Left hindlimb (tissue), 1 donor: ENCODE data around the gene C9orf78.
A peak's percentile ranks its signal among the peaks of the same experiment; 100 is the strongest.
"Not testable (repeated sequence)": the region's sequence is repeated elsewhere in the genome, so short reads cannot be mapped to it uniquely, and the experiment has no call there.

Source experiments
- DNase-seq: peaks from one replicate; pipeline ENCODE4 v3.0.0-alpha.2; 2018

The C9orf78 gene

DNA sequence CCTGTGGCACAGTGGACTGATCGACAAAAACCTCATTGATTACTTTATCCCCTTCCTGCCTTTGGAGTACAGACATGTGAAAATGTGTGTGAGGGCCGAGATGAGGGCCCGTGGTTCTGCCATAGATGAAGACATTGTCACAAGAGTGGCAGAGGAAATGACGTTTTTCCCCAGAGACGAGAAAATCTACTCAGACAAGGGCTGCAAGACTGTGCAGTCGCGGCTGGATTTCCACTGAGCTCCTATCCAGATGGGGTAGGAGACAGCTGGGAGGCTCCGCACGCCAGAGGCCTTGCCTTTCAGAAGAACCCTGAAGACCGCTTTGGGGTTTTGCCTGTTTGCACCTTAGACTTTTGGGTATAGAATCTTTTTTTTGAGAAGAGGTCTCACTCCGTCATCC is 25.7 kb downstream of the C9orf78 start:
- DNase-seq, result no peak

DNA sequence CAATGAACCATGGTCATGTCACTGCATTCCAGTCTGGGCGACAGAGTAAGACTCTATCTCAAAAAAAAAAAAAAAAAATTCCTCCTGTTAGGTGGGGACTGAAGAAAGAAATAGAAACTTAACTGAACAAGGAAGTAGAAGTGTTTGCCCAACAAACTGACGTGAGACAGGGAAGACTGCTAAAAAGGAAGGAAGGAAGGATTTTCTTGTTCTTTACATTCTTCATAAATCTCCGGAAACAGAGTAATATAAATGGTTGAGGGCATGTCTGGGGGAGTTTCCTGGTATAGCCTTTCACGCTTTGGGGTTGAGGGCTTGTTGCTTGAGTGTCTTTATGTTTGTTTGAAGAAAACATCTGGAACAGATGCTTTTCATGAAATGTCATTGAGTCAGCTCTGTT is 29.0 kb downstream of the C9orf78 start:
- no peak for DNase-seq

DNA sequence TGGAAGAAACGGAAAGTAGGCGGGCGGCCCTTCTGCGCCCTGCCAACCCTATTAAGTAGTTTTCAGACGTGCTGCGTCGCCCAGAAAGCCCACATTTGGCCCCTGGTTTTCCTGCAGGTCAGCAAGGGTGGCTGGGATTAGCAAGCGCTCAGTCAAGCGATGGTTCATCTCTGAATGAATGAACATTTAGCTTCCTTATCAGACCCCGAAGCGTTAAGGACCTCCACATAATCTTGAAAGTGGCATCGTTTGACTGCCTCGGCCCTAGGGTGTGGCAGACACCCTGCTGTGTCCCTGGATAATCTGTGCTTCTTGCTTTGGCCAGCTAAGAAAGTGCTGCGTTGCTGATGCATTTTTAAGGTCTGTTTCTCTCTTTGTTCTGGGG is 31.4 kb downstream of the C9orf78 start:
- DNase-seq, result no peak

DNA sequence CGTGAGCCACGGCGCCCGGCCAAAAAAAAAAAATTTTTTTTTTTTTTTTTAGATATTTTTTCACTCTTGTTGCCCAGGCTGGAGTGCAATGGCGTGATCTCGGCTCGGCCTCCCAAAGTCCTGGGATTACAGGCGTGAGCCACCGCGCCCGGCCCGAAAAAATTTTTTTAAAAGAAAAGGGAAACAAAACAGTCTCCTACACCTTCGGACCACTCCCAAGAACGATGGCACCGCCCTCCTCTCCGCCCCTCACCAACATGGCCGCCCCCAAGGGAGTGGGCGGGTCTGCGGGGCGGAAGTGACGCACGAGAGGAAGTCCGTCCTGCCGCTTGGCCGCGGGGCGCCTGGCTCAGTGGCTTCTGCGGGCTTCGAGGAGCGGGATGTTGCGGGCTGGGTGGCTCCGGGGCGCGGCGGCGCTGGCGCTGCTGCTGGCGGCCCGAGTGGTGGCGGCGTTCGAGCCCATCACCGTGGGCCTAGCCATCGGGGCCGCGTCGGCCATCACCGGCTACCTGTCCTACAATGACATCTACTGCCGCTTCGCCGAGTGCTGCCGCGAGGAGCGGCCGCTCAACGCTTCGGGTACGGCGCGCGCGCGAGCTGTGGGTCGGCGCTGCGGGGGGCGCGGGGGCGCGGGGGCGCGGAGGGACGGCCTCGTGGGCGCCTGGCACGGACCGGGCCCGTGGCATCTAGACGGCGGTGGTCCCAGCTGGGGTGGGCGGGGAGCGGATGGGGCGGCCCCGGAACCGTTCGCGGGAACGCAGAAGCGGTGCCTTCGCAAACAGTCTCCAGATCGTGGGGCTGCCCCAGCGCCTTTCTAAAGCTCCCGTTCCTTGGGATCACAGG is 32.0 kb downstream of the C9orf78 start, which contains the start of gene TOR1B:
TOR1B (plus strand) TSS at position 352 of the 843 bp plus-strand sequence; CDS start at position 381, 29 bp downstream.
- DNase-seq, result peak; percentile 97

DNA sequence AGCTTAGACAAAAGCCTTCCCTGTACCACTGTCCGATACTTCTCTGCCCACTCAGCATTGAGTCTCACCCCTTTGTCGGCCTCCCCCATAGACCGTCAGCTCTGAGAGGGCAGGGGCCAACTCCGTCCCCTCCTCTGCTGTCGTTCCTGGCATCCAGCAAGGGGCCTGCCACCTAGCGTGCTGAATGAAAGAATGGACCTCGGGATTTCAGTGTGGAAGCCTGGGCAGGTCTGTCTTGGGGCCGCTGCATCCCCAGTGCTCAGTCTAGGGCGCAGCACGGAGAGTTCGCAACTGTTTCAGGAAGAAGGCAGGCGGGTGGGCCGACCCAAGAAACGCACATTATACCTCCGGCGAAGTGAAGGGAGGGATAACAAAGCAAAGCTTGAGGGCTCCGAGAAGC is 33.6 kb downstream of the C9orf78 start:
- DNase-seq, result no peak

DNA sequence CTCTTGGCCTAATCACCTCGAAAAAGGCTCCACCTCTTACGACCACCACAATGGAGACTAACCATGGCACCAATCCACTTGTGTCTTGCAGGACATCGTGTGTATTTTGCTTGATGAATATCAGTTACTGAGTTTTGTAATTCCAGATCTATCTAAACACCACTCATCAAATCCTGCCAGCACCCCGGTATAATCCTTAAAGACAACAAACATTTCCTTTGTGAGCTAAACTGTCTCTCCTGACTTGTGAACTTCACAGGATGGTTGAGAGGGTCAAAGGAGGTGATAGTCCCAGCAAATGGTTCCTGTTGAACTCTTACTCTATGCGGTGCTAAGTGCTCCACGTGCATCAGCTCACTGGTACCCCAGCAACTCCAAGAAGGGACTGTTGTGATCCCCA is 36.1 kb downstream of the C9orf78 start:
- no peak for DNase-seq

DNA sequence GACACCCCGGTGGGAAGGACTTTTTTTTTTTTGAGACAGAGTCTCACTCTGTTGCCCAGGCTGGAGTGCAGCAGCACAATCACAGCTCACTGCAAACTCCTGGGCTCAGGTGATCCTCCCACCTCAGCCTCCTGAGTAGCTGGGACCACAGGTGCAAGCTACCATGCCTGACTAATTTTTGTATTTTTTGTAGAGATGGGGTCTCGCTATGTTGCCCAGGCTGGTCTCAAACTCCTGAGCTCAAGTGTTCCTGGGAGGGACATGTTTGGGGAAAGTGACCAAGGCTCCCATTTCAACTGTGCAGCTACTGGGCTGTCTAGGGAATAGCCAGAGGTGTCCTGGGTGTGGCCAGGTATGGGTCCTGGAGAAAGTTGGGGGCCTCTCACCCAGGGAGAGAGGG is 39.0 kb downstream of the C9orf78 start:
- not testable (repeated sequence) for DNase-seq

DNA sequence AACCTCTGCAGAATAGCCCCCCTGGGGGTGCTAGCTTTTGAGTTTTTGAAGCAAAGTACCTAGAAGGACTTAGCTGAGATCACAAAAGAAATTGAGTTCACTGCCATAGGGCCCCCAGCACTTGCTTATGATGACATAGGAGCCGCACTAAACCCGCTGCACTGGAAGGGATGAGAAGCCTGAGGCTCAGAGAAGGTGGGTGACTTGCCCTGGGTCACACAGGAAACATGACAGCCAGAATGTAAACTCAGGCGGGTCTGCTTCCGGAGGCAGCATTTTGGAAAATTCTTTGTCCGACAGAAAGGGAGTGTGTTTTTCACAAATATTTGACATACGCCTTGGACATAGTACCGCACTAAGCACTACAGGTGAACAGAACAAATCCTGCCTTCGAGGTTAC is 40.5 kb downstream of the C9orf78 start:
- no peak for DNase-seq

DNA sequence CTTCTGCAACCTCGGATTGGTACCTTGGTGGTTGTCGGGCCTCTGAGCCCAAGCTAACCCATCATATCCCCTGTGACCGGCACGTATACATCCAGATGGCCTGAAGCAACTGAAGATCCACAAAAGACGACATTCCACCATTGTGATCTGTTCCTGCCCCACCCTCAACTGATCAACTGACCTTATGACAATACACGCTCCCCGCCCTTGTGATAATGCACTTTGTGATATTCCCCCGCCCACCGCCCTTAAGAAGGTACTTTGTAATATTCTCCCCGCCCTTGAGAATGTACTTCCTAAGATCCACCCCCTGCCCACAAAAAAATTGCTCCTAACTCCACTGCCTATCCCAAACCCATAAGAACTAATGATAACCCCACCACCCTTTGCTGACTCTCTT is 48.6 kb downstream of the C9orf78 start:
- DNase-seq, result no peak

DNA sequence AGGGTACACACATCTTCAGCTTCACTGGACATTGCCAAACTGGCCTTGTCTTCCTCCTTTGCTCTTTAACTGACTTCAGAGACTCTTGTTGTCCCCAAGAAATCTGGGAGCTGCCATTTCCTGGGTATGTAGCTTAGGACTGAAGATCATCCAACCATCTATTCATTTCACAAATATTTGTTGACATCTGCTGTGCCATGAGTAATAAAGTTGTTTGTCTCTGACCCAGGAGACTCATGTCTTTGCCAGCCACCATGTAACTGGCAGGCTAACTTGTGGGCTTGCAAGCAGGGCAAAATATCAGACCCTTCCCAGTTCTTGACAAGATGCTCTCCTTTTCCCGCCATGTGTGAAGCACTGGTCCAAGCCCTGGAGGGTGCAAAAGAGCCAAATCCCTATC is 49.2 kb downstream of the C9orf78 start:
- DNase-seq, result no peak

DNA sequence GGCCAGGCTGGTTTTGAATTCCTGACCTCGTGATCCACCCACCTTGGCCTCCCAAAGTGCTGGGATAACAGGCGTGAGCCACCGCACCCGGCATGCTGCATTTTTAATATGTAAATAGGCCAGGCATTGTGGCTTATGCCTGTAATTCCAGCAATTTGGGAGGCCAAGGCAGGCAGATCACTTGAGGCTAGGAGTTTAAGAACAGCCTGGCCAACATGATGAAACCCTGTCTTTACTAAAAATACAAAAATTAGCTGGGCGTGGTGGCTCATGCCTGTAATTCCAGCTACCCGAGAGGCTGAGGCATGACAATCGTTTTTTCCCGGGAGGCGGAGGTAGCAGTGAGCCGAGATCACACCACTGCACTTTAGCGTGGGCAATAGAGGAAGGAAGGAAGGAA is 50.1 kb downstream of the C9orf78 start:
- DNase-seq, result not testable (repeated sequence)

DNA sequence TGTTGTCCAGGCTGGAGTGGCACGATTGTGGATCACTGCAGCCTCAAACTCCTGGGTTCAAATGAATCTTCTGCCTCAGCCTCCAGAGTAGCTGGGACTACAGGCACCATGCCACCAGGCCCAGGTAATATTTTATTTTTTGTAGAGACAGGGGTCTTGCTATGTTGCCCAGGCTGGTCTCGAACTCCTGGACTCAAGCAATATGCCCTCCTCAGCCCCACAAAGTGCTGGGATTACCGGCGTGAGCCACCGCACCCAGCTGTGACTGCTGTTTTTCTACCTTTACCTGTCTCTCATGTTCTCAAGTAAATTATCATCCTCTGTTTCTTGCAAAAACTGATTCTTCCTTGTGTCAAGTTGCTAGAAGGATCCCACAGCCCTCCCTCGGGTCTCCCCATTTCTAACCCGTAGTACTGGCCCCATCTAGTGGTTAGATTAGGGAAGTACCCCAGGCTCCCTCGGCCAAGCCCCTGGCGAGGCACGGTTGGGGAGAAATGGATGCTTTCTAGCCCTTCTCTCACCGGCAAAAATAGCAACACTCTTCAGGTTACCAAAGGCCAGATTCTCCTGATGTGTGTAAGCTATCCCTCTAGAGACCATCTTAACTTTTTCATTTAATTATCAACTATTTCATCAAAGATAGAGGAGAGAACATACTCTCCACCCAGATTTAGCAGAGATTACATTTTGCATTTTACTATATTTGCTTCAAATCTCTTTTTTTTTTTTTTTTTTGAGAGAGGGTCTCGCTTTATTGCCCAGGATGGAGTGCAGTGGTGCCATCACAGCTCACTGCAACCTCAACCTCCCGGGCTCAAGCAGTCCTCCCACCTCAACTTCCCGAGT is 51.3 kb downstream of the C9orf78 start:
- peak; percentile 80 for DNase-seq

DNA sequence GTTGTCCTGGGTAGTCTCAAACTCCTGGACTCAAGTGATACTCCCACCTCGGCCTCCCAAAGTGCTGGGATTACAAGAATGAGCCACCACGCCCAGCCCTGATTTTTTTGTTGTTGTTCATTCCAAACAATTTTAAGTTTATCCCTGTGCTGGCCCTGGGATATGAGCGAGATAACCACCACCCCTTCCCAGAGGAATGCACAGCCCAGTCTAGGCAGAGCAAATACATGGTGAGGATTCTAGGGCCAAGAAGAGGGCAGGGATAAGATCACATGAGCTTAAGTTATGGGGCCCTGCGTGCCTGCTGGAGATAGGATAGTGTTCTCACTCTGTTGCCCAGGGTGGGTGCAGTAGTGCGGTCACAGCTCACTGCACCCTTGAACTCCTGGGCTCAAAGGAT is 53.1 kb downstream of the C9orf78 start:
- no peak for DNase-seq

DNA sequence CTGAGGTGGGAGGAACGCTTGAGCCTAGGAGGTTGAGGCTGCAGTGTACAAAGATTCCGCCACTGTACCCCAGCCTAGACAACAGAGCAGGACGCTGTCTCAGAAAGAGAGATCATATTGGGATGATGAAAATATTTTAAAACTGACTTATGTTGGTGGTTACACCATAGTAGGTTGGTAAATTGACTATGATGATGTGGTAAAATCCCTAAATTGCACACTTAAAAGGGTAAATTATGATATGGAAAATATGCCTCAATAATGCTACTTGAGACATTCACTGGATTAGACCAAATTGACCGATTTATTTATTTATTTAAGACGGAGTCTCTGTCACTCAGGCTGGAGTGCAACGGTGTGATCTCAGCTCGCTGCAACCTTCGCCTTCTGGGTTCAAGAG is 53.9 kb downstream of the C9orf78 start:
- no peak for DNase-seq

DNA sequence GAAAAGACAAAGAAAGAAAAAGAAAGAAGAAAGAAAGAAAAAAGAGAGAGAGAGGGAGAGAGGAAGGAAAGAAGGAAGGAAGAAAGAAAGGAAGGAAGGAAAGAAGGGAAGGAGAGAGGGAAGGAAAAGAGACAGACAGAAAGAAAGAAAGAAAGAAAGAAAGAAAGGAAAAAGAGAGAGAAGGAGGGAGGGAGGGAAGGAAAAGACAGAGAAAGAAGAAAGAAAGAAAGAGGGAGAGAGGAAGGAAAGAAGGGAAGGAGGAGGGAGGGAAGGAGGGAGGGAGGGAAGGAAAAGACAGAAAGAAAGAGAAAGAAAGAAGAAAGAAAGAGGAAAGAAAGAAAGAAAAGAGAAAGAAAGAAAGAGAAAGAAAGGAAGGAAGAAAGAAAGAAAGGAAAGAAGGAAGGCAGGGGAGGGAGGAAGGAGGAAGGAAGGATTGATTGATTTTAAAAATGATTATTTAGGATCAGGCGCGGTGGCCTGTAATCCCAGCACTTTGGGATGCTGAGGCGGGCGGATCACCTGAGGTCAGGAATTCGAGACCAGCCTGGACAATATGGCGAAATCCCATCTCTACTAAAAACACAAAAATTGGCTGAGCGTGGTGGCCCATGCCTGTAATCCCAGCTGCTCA is 55.4 kb downstream of the C9orf78 start:
- no peak for DNase-seq

DNA sequence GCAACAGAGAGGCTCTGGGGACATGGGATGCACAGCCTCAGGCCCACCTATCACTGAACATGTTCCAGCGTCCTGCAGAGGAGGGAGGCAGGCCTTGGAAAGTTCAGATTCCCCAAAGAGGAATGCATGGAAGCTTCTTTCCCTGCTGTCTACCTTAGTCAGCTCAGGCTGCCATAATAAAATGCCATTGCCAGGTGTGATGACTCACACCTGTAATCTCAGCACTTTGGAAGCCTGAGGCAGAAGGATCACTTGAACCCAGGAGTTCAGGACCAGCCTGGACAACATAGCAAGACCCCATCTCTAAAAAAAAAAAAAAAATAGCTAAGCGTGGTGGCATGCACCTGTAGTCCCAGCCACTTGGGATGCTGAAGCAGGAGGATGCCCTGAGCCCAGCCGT is 56.6 kb downstream of the C9orf78 start:
- DNase-seq, result no peak

DNA sequence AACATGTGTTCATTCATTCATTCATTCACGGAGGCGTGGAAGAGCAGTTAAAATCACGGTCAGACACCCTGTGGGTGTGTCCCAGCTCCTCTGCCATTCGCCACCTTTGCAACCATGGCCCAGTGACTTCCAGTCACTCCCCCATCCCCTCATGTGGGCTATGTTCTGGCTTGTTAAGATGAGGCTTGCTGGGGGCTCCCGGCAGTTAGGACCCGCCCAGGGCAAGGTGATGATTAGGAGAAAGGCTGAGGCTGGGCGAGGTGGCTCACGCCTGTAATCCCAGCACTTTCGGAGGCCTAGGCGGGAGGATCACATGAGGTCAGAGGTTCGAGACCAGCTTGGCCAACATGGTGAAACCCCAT is 57.3 kb downstream of the C9orf78 start:
- no peak for DNase-seq
